ENCODE data around the gene APCDD1L. TPM values are rescaled to one million over a fixed set of nuclear protein-coding genes. Genes with fewer than 3 reads are reported as not detected.

Gene APCDD1L
- total and polyA plus RNA-seq, 2 experiments from 2014 or later, result 0.23 TPM; not detected in 1

- Histone ChIP-seq H3K4me3 (no peak overlapping the region), H4K20me1 (ENCODE audit: insufficient read depth, poor library complexity, severe bottlenecking) (peaks cover 3% of the 10 kb centered on the region), H2AFZ (no peak overlapping the region), H3K9me2 (replicated peaks; ENCODE audit: insufficient read depth) (no peaks in the 10 kb centered on the region), H3K36me3 (replicated peaks; ENCODE audit: insufficient read depth, low read depth) (no peaks in the 10 kb centered on the region), H3K9me3 (ENCODE audit: low read depth) (no peaks in the 10 kb centered on the region), H3K27me3 (no peaks in the 10 kb centered on the region), H3K79me2 (no peaks in the 10 kb centered on the region), H3K4me1 (ENCODE audit: insufficient read depth) (no peaks in the 10 kb centered on the region), H3K27ac (no peak overlapping the region), H3K4me2 (no peak overlapping the region)
- TF ChIP-seq EZH2 (IDR thresholded peaks at IDR 0.05; ENCODE audit: borderline replicate concordance), result no peak
- TF ChIP-seq EZH2phosphoT487 (IDR thresholded peaks at IDR 0.05; ENCODE audit: low read depth, severe bottlenecking, unreplicated experiment), result no peak
- no peak for TF ChIP-seq CTCF (IDR thresholded peaks at IDR 0.05; ENCODE audit: poor library complexity)
- no peak for DNase-seq (ENCODE audit: low spot score)
- WGBS (ENCODE audit: low lambda C conversion rate, missing lambda C conversion rate), result 81% methylated on average over 10 of the region's 10 CpGs
These were observed 64.9 kb downstream of the APCDD1L start for GRCh38 chr20:58450254-58450653.

GRCh38 chr20:58449681-58450221 lies 65.4 kb downstream of the APCDD1L start:
- DNase-seq (ENCODE audit: low spot score), result no peak
- WGBS (ENCODE audit: low lambda C conversion rate, missing lambda C conversion rate), result 57% methylated on average over 10 of the region's 10 CpGs
- Histone ChIP-seq H3K79me2 (no peaks in the 10 kb centered on the region), H4K20me1 (ENCODE audit: insufficient read depth, poor library complexity, severe bottlenecking) (peaks cover 3% of the 10 kb centered on the region), H3K4me3 (no peak overlapping the region), H3K9me2 (replicated peaks; ENCODE audit: insufficient read depth) (no peaks in the 10 kb centered on the region), H3K4me1 (ENCODE audit: insufficient read depth) (no peaks in the 10 kb centered on the region), H3K9me3 (ENCODE audit: low read depth) (no peaks in the 10 kb centered on the region), H3K27ac (no peak overlapping the region), H2AFZ (no peak overlapping the region), H3K27me3 (no peaks in the 10 kb centered on the region), H3K36me3 (replicated peaks; ENCODE audit: insufficient read depth, low read depth) (no peaks in the 10 kb centered on the region), H3K4me2 (no peak overlapping the region)
- no peak for TF ChIP-seq EZH2 (IDR thresholded peaks at IDR 0.05; ENCODE audit: borderline replicate concordance)

- H3K4me3 ChIP-seq, result no peak overlapping the region
- no peak overlapping the region for H2AFZ ChIP-seq
- no peaks in the 10 kb centered on the region for H3K9me3 ChIP-seq (ENCODE audit: low read depth)
- no peaks in the 10 kb centered on the region for H3K27me3 ChIP-seq
- DNase-seq (ENCODE audit: low spot score), result no peak
- H3K9me2 ChIP-seq (replicated peaks; ENCODE audit: insufficient read depth), result no peaks in the 10 kb centered on the region
- H4K20me1 ChIP-seq (ENCODE audit: insufficient read depth, poor library complexity, severe bottlenecking), result peaks cover 3% of the 10 kb centered on the region
- H3K4me1 ChIP-seq (ENCODE audit: insufficient read depth), result no peaks in the 10 kb centered on the region
- no peak overlapping the region for H3K4me2 ChIP-seq
- no peak overlapping the region for H3K27ac ChIP-seq
- 65% methylated on average over 4 of the region's 4 CpGs for WGBS (ENCODE audit: low lambda C conversion rate, missing lambda C conversion rate)
- no peaks in the 10 kb centered on the region for H3K79me2 ChIP-seq
- H3K36me3 ChIP-seq (replicated peaks; ENCODE audit: insufficient read depth, low read depth), result no peaks in the 10 kb centered on the region
- TF ChIP-seq EZH2phosphoT487 (IDR thresholded peaks at IDR 0.05; ENCODE audit: low read depth, severe bottlenecking, unreplicated experiment) (no peak), EZH2 (IDR thresholded peaks at IDR 0.05; ENCODE audit: borderline replicate concordance) (no peak), CTCF (IDR thresholded peaks at IDR 0.05; ENCODE audit: poor library complexity) (no peak)
These were observed 66.2 kb downstream of the APCDD1L start for GRCh38 chr20:58448958-58449357.

GRCh38 chr20:58447511-58448391 lies 67.4 kb downstream of the APCDD1L start:
- Histone ChIP-seq H3K36me3 (replicated peaks; ENCODE audit: insufficient read depth, low read depth) (no peaks in the 10 kb centered on the region), H3K4me2 (no peak overlapping the region), H3K9me2 (replicated peaks; ENCODE audit: insufficient read depth) (no peaks in the 10 kb centered on the region), H3K27ac (no peak overlapping the region), H3K27me3 (no peaks in the 10 kb centered on the region), H3K4me1 (ENCODE audit: insufficient read depth) (no peaks in the 10 kb centered on the region), H2AFZ (no peak overlapping the region), H3K9me3 (ENCODE audit: low read depth) (no peaks in the 10 kb centered on the region), H4K20me1 (ENCODE audit: insufficient read depth, poor library complexity, severe bottlenecking) (peaks cover 3% of the 10 kb centered on the region), H3K79me2 (peaks cover 6% of the 10 kb centered on the region), H3K4me3 (no peak overlapping the region)
- DNase-seq (ENCODE audit: low spot score), result peak; percentile 71
- WGBS (ENCODE audit: low lambda C conversion rate, missing lambda C conversion rate), result 73% methylated on average over 10 of the region's 10 CpGs
- TF ChIP-seq CTCF (IDR thresholded peaks at IDR 0.05; ENCODE audit: poor library complexity), result peak; percentile 62
- TF ChIP-seq EZH2 (IDR thresholded peaks at IDR 0.05; ENCODE audit: borderline replicate concordance), result no peak
